HepG2 (cell line): ENCODE results near the gene CNR2. TPM values are rescaled to one million over a fixed set of nuclear protein-coding genes. Genes with fewer than 3 reads are reported as not detected.

Source experiments
- ATAC-seq: fragments of 200-7000 bp; cut with Tn5 transposase; 3 replicates; pipeline ENCODE4 v1.9.1; 2020; ENCODE audit warnings: mild to moderate bottlenecking, moderate library complexity
- BruUV-seq: library from RNA; stranded (reverse); fragments of 400-500 nt; replicated peaks from 2 replicates; lab custom pipeline; 2021; lab: Mats Ljungman, UMichigan
- CTCF ChIA-PET: fragments of 300-600 bp; formaldehyde crosslinking; extraction: SDS; loops from one replicate; lab custom pipeline; 2021; ENCODE audit warnings: low total read pairs, inconsistent platforms, low intra/inter-chr PET ratio; lab: Yijun Ruan, JAX
- POLR2A ChIA-PET: fragments of 350-600 bp; sonication (Branson Sonifier 250); formaldehyde crosslinking; loops from one replicate; lab custom pipeline; 2020; ENCODE audit warnings: antibody characterized with exemption, inconsistent platforms; lab: Yijun Ruan, JAX
- DNase-seq: peaks from one replicate; pipeline ENCODE4 v3.0.0-alpha.2; 2015; ENCODE audit warnings: low spot score
- FAIRE-seq: peaks from 3 replicates; lab custom pipeline; 2011; peaks lifted over from hg19 to GRCh38; lab: Jason Lieb, UNC
- H2AFZ ChIP-seq: one replicate; pipeline ENCODE4 v1.6.1; 2011; ENCODE audit warnings: low read length, inconsistent platforms
- H3K27ac ChIP-seq: fragments of 300-600 bp; 3 replicates; pipeline ENCODE4 v1.8.0; 2011; ENCODE audit warnings: mixed run types, mild to moderate bottlenecking, mixed read lengths, low read length, inconsistent platforms; ENCODE audit not compliant: insufficient read depth; ENCODE audit errors: extremely low read length
- H3K27me3 ChIP-seq, 2 experiments: fragments of 200-600 bp in 1 of 2; 2 replicates in 1 of 2; 3 replicates in 1 of 2; pipeline versions ENCODE4 v1.6.0 to v1.8.0; 2011; ENCODE audit warnings: low read length in 2 of 2, mild to moderate bottlenecking in 2 of 2, moderate library complexity in 2 of 2, inconsistent platforms in 1 of 2; ENCODE audit not compliant: insufficient read depth in 2 of 2, control insufficient read depth in 1 of 2
- H3K36me3 ChIP-seq, 2 experiments: fragments of 200-600 bp in 1 of 2; replicated peaks in 1 of 2; 2 replicates in 1 of 2; 3 replicates in 1 of 2; pipeline versions ENCODE4 v1.5.1 to v1.8.0; 2011; ENCODE audit warnings: low read length in 2 of 2, inconsistent platforms in 1 of 2; ENCODE audit not compliant: insufficient read depth in 2 of 2, control insufficient read depth in 1 of 2
- H3K4me1 ChIP-seq: 2 replicates; pipeline ENCODE4 v1.5.1; 2012; ENCODE audit warnings: low read length, inconsistent platforms; ENCODE audit not compliant: insufficient read depth
- H3K4me2 ChIP-seq: 2 replicates; pipeline ENCODE4 v1.6.0; 2011; ENCODE audit warnings: low read depth, low read length, inconsistent platforms
- H3K4me3 ChIP-seq, 3 experiments: fragments of 200-600 bp in 1 of 3; sonication (generic), shearing (Covaris generic) in 1 of 3; replicated peaks in 1 of 3; 2 replicates each; pipeline ENCODE4 v1.5.1; 2011 to 2016; ENCODE audit warnings: low read length in 3 of 3, inconsistent platforms in 2 of 3, low read depth in 2 of 3, mild to moderate bottlenecking in 2 of 3, control low read depth in 1 of 3, mixed read lengths in 1 of 3; ENCODE audit not compliant: insufficient read depth in 1 of 3
- H3K79me2 ChIP-seq: one replicate; pipeline ENCODE4 v1.6.1; 2011; ENCODE audit warnings: low read length, inconsistent platforms; ENCODE audit not compliant: insufficient read depth
- H3K9ac ChIP-seq: 2 replicates; pipeline ENCODE4 v1.6.0; 2011; ENCODE audit warnings: mild to moderate bottlenecking, low read depth, low read length, inconsistent platforms; ENCODE audit not compliant: insufficient read depth
- H3K9me3 ChIP-seq: 2 replicates; pipeline ENCODE4 v1.5.1; 2012; ENCODE audit warnings: mild to moderate bottlenecking, low read length
- H4K20me1 ChIP-seq: 2 replicates; pipeline ENCODE4 v1.6.0; 2011; ENCODE audit warnings: inconsistent platforms, mild to moderate bottlenecking, low read length, moderate library complexity; ENCODE audit not compliant: insufficient read depth
- NCOA5 ChIP-seq: sonication (generic); formaldehyde crosslinking; IDR thresholded peaks from 2 replicates; pipeline ENCODE4 v1.4.0; 2020; ENCODE audit warnings: missing genetic modification reagents
- PHB2 ChIP-seq: fragments of 450-650 bp; IDR thresholded peaks from 2 replicates; pipeline ENCODE4 v1.6.1; 2018; ENCODE audit not compliant: partially characterized antibody
- RNF2 ChIP-seq: fragments of 450-650 bp; conservative IDR thresholded peaks from 2 replicates; pipeline ENCODE4 v1.6.1; 2016; ENCODE audit warnings: low read depth
- ZNF619 ChIP-seq: sonication (generic); formaldehyde crosslinking; IDR thresholded peaks from 2 replicates; pipeline ENCODE4 v1.4.0; 2020; ENCODE audit warnings: mild to moderate bottlenecking, missing genetic modification reagents
- ZNF761 ChIP-seq: sonication (generic); formaldehyde crosslinking; conservative IDR thresholded peaks from 2 replicates; pipeline ENCODE4 v1.4.0; 2020; ENCODE audit warnings: mild to moderate bottlenecking, missing genetic modification reagents
- WGBS: methylation state at CpG from one replicate; pipeline ENCODE4 v1.1.6; 2017; ENCODE audit warnings: low lambda C conversion rate; 5-methylcytosine and 5-hydroxymethylcytosine counted together
- in situ Hi-C: cut with HindIII; loops from 2 replicates; pipeline ENCODE4 v1.10.0; 2017; ENCODE audit warnings: low pct_unique_long_range_greater_than_20kb; ENCODE audit not compliant: extremely low pct_ligation_motif_present
- intact Hi-C: fragments of 100-400 bp; cut with micrococcal nuclease; formaldehyde crosslinking; loops from one replicate; pipeline ENCODE4 v1.10.0; 2022; ENCODE audit not compliant: unreplicated experiment
- polyA plus RNA-seq, 8 experiments: library from polyadenylated mRNA; depleted of rRNA in 3 of 8; stranded (reverse) in 7 of 8; unstranded in 1 of 8; fragments of >200 nt; fragmentation: Illumina TruSeq in 4 of 8; extraction: Trizol in 4 of 8; gene quantifications; 2 replicates each; pipeline versions ENCODE4 v1.2.1 to v1.2.3, GENCODE V29; 2011 to 2016; ENCODE audit warnings: low read depth in 4 of 8, missing spikeins in 1 of 8, mixed read lengths in 1 of 8; ENCODE audit not compliant: insufficient read depth in 1 of 8
- total RNA-seq, 5 experiments: library from RNA; depleted of rRNA; stranded (reverse); fragments of >200 nt; fragmentation: Illumina TruSeq; extraction: Trizol; gene quantifications; 2 replicates each; pipeline ENCODE4 v1.2.3, GENCODE V29; 2016; ENCODE audit warnings: low read depth in 1 of 5
- TF ChIP-seq, protein P1 (sequence below): sonication (generic); IDR thresholded peaks from 2 replicates; pipeline ENCODE4 v1.6.1; 2016; ENCODE audit warnings: low read depth, borderline replicate concordance
- TF ChIP-seq, protein P2 (sequence below): sonication (generic); formaldehyde crosslinking; conservative IDR thresholded peaks from 2 replicates; pipeline ENCODE4 v1.8.0; 2022; ENCODE audit warnings: missing genetic modification reagents
- TF ChIP-seq, protein P3 (sequence below): IDR thresholded peaks from 2 replicates; pipeline ENCODE4 v1.6.1; 2016

CNR2 gene
- total and polyA plus RNA-seq, 2 of the 13 experiments (the other 11 are each of a cell fraction or from before 2014, with no cell fraction given) = not detected

DNA sequence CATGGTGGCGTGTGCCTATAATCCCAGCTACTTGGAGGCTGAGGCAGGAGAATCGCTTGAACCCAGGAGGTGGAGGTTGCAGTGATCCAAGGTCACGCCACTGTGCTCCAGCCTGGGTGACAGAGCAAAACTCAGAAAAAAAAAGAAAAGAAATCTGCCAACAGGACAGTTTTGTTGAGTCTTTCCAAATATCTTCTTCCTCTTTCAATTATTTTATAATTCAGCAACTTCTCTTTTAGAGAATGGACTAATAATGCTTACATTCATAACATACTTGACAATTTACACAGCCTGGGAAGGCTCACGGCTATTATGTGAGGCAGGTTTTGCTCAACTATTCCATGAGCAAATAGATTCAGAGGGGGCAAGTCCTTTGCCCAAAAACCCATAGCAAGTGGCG, 18.1 kb downstream of the CNR2 start (continued):
- TF ChIP-seq, protein P1, sequence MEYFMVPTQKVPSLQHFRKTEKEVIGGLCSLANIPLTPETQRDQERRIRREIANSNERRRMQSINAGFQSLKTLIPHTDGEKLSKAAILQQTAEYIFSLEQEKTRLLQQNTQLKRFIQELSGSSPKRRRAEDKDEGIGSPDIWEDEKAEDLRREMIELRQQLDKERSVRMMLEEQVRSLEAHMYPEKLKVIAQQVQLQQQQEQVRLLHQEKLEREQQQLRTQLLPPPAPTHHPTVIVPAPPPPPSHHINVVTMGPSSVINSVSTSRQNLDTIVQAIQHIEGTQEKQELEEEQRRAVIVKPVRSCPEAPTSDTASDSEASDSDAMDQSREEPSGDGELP = no peak
- TF ChIP-seq NCOA5 (CRISPR knock-in tag) = no peak
- TF ChIP-seq RNF2 = no peak
- no peak for TF ChIP-seq ZNF619
- TF ChIP-seq, protein P2, sequence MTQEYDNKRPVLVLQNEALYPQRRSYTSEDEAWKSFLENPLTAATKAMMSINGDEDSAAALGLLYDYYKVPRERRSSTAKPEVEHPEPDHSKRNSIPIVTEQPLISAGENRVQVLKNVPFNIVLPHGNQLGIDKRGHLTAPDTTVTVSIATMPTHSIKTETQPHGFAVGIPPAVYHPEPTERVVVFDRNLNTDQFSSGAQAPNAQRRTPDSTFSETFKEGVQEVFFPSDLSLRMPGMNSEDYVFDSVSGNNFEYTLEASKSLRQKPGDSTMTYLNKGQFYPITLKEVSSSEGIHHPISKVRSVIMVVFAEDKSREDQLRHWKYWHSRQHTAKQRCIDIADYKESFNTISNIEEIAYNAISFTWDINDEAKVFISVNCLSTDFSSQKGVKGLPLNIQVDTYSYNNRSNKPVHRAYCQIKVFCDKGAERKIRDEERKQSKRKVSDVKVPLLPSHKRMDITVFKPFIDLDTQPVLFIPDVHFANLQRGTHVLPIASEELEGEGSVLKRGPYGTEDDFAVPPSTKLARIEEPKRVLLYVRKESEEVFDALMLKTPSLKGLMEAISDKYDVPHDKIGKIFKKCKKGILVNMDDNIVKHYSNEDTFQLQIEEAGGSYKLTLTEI (CRISPR knock-in tag) = no peak
- TF ChIP-seq, protein P3, sequence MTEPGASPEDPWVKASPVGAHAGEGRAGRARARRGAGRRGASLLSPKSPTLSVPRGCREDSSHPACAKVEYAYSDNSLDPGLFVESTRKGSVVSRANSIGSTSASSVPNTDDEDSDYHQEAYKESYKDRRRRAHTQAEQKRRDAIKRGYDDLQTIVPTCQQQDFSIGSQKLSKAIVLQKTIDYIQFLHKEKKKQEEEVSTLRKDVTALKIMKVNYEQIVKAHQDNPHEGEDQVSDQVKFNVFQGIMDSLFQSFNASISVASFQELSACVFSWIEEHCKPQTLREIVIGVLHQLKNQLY (CRISPR knock-in tag) = no peak

DNA sequence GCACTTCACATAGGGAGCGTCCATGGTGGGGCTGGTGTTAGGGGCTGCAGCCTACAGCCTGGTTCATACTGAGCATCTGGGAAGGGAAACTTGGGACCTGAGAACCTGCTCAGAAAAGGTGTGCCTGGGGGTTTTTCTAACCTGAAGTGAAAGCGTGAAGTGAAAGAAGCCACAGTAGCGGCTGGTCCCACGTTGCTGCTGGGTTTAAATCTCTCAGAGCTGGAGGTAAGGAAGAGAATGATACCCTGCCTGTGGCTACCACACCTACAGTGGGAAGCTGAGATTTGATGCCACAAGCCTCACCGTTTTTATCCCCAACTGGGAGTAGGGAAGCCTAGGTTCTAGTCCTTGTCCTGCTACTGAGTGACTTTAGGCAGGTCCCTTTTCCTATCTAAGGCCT, 24.1 kb downstream of the CNR2 start:
- no peak for ATAC-seq
- 25% methylated on average over 5 of the region's 5 CpGs for WGBS

More for the DNA sequence above, 24.1 kb downstream of the CNR2 start:
- CTCF ChIA-PET = no interaction called here
- Histone ChIP-seq H3K9ac (no peak overlapping the region), H3K9me3 (no peaks in the 10 kb centered on the region), H3K27ac (no peak overlapping the region), H3K4me3 (no peak overlapping the region), H2AFZ (no peak overlapping the region), H3K79me2 (no peaks in the 10 kb centered on the region), H3K27me3 (peaks cover 3 to 6% of the 10 kb centered on the region in 2 experiments; a peak in 3 of 5 replicates), H4K20me1 (no peaks in the 10 kb centered on the region), H3K4me2 (no peak overlapping the region), H3K4me1 (no peaks in the 10 kb centered on the region), H3K36me3 (no peaks in the 10 kb centered on the region)
- TF ChIP-seq ZNF761 (CRISPR knock-in tag) (no peak), PHB2 (no peak)
- BruUV-seq = no TSS peak
- FAIRE-seq (no peak), DNase-seq (no peak)
- intact Hi-C loops (no loop called here), in situ Hi-C loops (no loop called here)
- POLR2A ChIA-PET = no interaction called here
